OCI-LY1 (cell line): ENCODE measurements around the gene ERCC4.
"Not testable (repeated sequence)": the region's sequence is repeated elsewhere in the genome, so short reads cannot be mapped to it uniquely, and the experiment has no call there.

Experiments used
- H2AFZ ChIP-seq: fragments of 200-600 bp; sonication (generic), shearing (Covaris generic); 2 replicates; pipeline ENCODE4 v1.6.0; 2014; ENCODE audit warnings: antibody characterized with exemption, mild to moderate bottlenecking, low read length
- H3F3A ChIP-seq: fragments of 200-600 bp; sonication (generic), shearing (Covaris generic); 2 replicates; pipeline ENCODE4 v1.6.0; 2014; ENCODE audit warnings: mild to moderate bottlenecking, antibody characterized with exemption, low read length, moderate library complexity; ENCODE audit not compliant: insufficient read depth
- H3K27ac ChIP-seq: fragments of 200-600 bp; sonication (generic); 2 replicates; pipeline ENCODE4 v1.5.1; 2014; ENCODE audit warnings: low read length, mixed run types, mild to moderate bottlenecking, low read depth; ENCODE audit not compliant: poor library complexity, severe bottlenecking
- H3K27me3 ChIP-seq: fragments of 200-600 bp; sonication (generic); 2 replicates; pipeline ENCODE4 v1.6.0; 2014; ENCODE audit warnings: antibody characterized with exemption, mild to moderate bottlenecking, low read length, moderate library complexity; ENCODE audit not compliant: insufficient read depth
- H3K36me3 ChIP-seq: fragments of 200-600 bp; sonication (generic); 2 replicates; pipeline ENCODE4 v1.6.1; 2014; ENCODE audit warnings: mild to moderate bottlenecking, antibody characterized with exemption, low read length, moderate library complexity, mixed read lengths; ENCODE audit not compliant: insufficient read depth
- H3K4me1 ChIP-seq: fragments of 200-600 bp; sonication (generic); 2 replicates; pipeline ENCODE4 v1.5.1; 2014; ENCODE audit warnings: mild to moderate bottlenecking, low read length, moderate library complexity; ENCODE audit not compliant: insufficient read depth, severe bottlenecking
- H3K4me2 ChIP-seq: fragments of 200-600 bp; sonication (generic), shearing (Covaris generic); 2 replicates; pipeline ENCODE4 v1.6.1; 2014; ENCODE audit warnings: low read length
- H3K4me3 ChIP-seq: fragments of 200-600 bp; sonication (generic); 2 replicates; pipeline ENCODE4 v1.5.1; 2014; ENCODE audit warnings: low read length, low read depth, mild to moderate bottlenecking, mixed read lengths; ENCODE audit not compliant: poor library complexity, severe bottlenecking
- H3K79me2 ChIP-seq: fragments of 200-600 bp; shearing (Covaris generic); 2 replicates; pipeline ENCODE4 v1.6.1; 2016; ENCODE audit warnings: mixed run types, low read length, mixed read lengths; ENCODE audit not compliant: insufficient read depth
- H3K9ac ChIP-seq: fragments of 200-600 bp; sonication (generic), shearing (Covaris generic); 2 replicates; pipeline ENCODE4 v1.6.1; 2014; ENCODE audit warnings: mild to moderate bottlenecking, low read length, mixed read lengths
- H3K9me2 ChIP-seq: fragments of 200-600 bp; sonication (generic), shearing (Covaris generic); 2 replicates; pipeline ENCODE4 v1.6.1; 2014; ENCODE audit warnings: low read depth, mild to moderate bottlenecking, low read length, mixed read lengths
- H3K9me3 ChIP-seq: fragments of 200-600 bp; shearing (Covaris generic); 2 replicates; pipeline ENCODE4 v1.6.1; 2014; ENCODE audit warnings: low read length, mixed read lengths
- H4K20me1 ChIP-seq: fragments of 200-600 bp; sonication (generic), shearing (Covaris generic); 2 replicates; pipeline ENCODE4 v1.6.0; 2016; ENCODE audit warnings: mild to moderate bottlenecking, low read length; ENCODE audit not compliant: insufficient read depth
- CTCF ChIP-seq: fragments of 200-600 bp; sonication (generic), shearing (Covaris generic); IDR thresholded peaks from 2 replicates; pipeline ENCODE4 v1.5.1; 2017; ENCODE audit warnings: mild to moderate bottlenecking, antibody characterized with exemption, low read length, moderate library complexity, mixed read lengths
- EZH2 ChIP-seq: fragments of 200-600 bp; sonication (generic), shearing (Covaris generic); IDR thresholded peaks from 2 replicates; pipeline ENCODE4 v1.8.0; 2017; ENCODE audit warnings: borderline replicate concordance, mixed run types, mild to moderate bottlenecking, antibody characterized with exemption, low read length, moderate library complexity, mixed read lengths

The ERCC4 gene

GRCh38 chr16:13886608-13887007 is 33.3 kb upstream of the ERCC4 start:
- no peak for TF ChIP-seq EZH2
- no peak for TF ChIP-seq CTCF
- Histone ChIP-seq H3K9ac (no peak overlapping the region), H3K27me3 (0 out of 2 replicates have a peak, but pooled peaks cover 4% of the 10 kb centered on the region), H3K36me3 (no peaks in the 10 kb centered on the region; the same call in 1 of the 2 replicates), H3K27ac (no peak overlapping the region), H3K9me2 (no peaks in the 10 kb centered on the region), H3K4me2 (no peak overlapping the region), H2AFZ (no peak overlapping the region), H3K4me3 (no peak overlapping the region), H3K9me3 (peaks cover 5% of the 10 kb centered on the region; the same call in 1 of the 2 replicates), H3F3A (no peaks in the 10 kb centered on the region), H4K20me1 (no peaks in the 10 kb centered on the region), H3K4me1 (no peaks in the 10 kb centered on the region), H3K79me2 (no peaks in the 10 kb centered on the region)

DNA sequence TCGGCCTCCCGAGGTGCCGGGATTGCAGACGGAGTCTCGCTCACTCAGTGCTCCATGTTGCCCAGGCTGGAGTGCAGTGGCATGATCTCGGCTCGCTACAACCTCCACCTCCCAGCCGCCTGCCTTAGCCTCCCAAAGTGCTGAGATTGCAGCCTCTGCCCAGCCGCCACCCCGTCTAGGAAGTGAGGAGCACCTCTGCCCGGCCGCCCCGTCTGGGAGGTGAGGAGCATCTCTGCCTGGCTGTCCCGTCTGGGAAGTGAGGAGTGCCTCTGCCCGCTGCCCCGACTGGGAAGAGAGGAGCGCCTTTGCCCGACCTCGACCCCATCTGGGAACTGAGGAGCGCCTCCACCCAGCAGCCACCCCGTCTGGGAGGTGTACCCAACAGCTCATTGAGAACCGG is 30.6 kb upstream of the ERCC4 start:
- H4K20me1 ChIP-seq, H3F3A ChIP-seq, H3K27me3 ChIP-seq, H3K27ac ChIP-seq, H3K4me2 ChIP-seq, H3K79me2 ChIP-seq, H3K9ac ChIP-seq, H3K9me3 ChIP-seq, H3K4me1 ChIP-seq, H3K9me2 ChIP-seq, H3K4me3 ChIP-seq, H2AFZ ChIP-seq, H3K36me3 ChIP-seq: not testable (repeated sequence)

DNA sequence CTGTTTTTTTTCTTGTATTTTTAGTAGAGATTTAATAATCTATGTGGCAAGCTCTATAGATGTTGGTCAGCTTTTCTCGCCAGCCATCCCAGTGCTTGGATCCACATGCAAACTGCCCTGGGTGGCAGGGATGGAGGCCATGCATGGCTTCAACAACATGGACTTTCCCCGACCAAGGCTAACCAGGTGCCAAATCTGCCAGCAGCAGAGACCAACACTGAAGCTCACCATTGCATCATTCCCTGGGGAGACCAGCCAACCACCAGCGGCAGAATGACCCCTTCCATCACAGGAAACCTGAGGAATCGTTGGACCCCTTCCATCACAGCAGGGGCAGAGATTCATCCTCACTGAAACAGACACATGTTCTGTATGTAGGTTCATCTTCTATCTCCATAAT is 27.7 kb upstream of the ERCC4 start:
- Histone ChIP-seq H3F3A (no peaks in the 10 kb centered on the region), H3K79me2 (no peaks in the 10 kb centered on the region), H3K9ac (no peak overlapping the region), H3K27ac (no peak overlapping the region), H3K9me2 (no peaks in the 10 kb centered on the region), H3K36me3 (no peaks in the 10 kb centered on the region; the same call in 1 of the 2 replicates), H3K4me2 (no peak overlapping the region), H4K20me1 (no peaks in the 10 kb centered on the region), H3K9me3 (peaks cover 5% of the 10 kb centered on the region; the same call in 1 of the 2 replicates), H2AFZ (no peak overlapping the region), H3K4me3 (no peak overlapping the region), H3K27me3 (0 out of 2 replicates have a peak, but pooled peaks cover 4% of the 10 kb centered on the region), H3K4me1 (no peaks in the 10 kb centered on the region)
- TF ChIP-seq EZH2 (no peak), CTCF (no peak)

- no peak overlapping the region for H3K4me3 ChIP-seq
- TF ChIP-seq CTCF (no peak), EZH2 (no peak)
- H3K9ac ChIP-seq, result no peak overlapping the region
- no peak overlapping the region for H3K27ac ChIP-seq
- no peaks in the 10 kb centered on the region for H4K20me1 ChIP-seq
- no peaks in the 10 kb centered on the region; the same call in 1 of the 2 replicates for H3K36me3 ChIP-seq
- no peaks in the 10 kb centered on the region for H3K79me2 ChIP-seq
- H3K4me2 ChIP-seq, result no peak overlapping the region
- no peaks in the 10 kb centered on the region for H3K4me1 ChIP-seq
- H3K9me3 ChIP-seq, result no peaks in the 10 kb centered on the region
- no peaks in the 10 kb centered on the region for H3K9me2 ChIP-seq
- no peaks in the 10 kb centered on the region for H3K27me3 ChIP-seq
- no peak overlapping the region for H2AFZ ChIP-seq
- no peaks in the 10 kb centered on the region for H3F3A ChIP-seq
These were observed 24.4 kb upstream of the ERCC4 start for GRCh38 chr16:13895516-13895915.
